Colonic mucosa (tissue), 4 donors: ENCODE measurements around the gene SKAP1. TPM values are rescaled to one million over a fixed set of nuclear protein-coding genes. Genes with fewer than 3 reads are reported as not detected.

Experiments
- DNase-seq: peaks from one replicate; pipeline ENCODE4 v3.0.0-alpha.2; 2020
- H3K27ac ChIP-seq: fragments of 200-600 bp; one replicate; pipeline ENCODE4 v1.8.0; 2021
- H3K27me3 ChIP-seq: fragments of 200-600 bp; one replicate; pipeline ENCODE4 v1.8.0; 2021
- H3K36me3 ChIP-seq: fragments of 200-600 bp; one replicate; pipeline ENCODE4 v1.8.0; 2021
- H3K4me1 ChIP-seq: fragments of 200-600 bp; one replicate; pipeline ENCODE4 v1.8.0; 2021; ENCODE audit warnings: mild to moderate bottlenecking
- H3K4me3 ChIP-seq: fragments of 200-600 bp; one replicate; pipeline ENCODE4 v1.8.0; 2021
- H3K9ac ChIP-seq, 2 donors: one replicate each; pipeline ENCODE4 v1.7.0; 2013; ENCODE audit warnings: control low read depth in 2 of 2, low read depth in 2 of 2, low read length in 2 of 2
- H3K9me3 ChIP-seq: fragments of 200-600 bp; one replicate; pipeline ENCODE4 v1.8.0; 2021
- CTCF ChIP-seq: fragments of 200-600 bp; IDR thresholded peaks from one replicate; pipeline ENCODE4 v1.8.0; 2022; ENCODE audit warnings: antibody characterized with exemption, mild to moderate bottlenecking
- intact Hi-C: fragments of 100-400 bp; cut with DNase I; formaldehyde crosslinking; loops from one replicate; pipeline ENCODE4 v1.14.1; 2022
- microRNA-seq: library from miRNA; unstranded; fragments of <30 nt; microRNA quantifications from one replicate; pipeline ENCODE4, GENCODE V29; 2019
- total RNA-seq, 2 donors: library from RNA; stranded (reverse); fragmentation: NEBNext Ultra II Directional in 1 of 2; extraction: Animal tissue kit (Norgen Biotek cat#: 25700) in 1 of 2; gene quantifications; one replicate each; pipeline ENCODE4 v1.2.1, GENCODE V29; 2021
- donor health status: healthy.
- donor health status: DM: no; HTN: no; CAD: no.
- donor health status: DM: no; HTN: no; CAD: no.

Gene SKAP1
- total RNA-seq, 2 donors from 2014 or later = 1.2 to 2.1 TPM

GRCh38 chr17:48084932-48085331 lies 345.1 kb downstream of the SKAP1 start:
- Histone ChIP-seq H3K27me3 (no peaks in the 10 kb centered on the region), H3K9ac (no peak overlapping the region), H3K4me3 (no peak overlapping the region), H3K36me3 (no peaks in the 10 kb centered on the region), H3K9me3 (no peaks in the 10 kb centered on the region), H3K4me1 (no peaks in the 10 kb centered on the region), H3K27ac (no peak overlapping the region)
- TF ChIP-seq CTCF = no peak
- intact Hi-C loops = no loop called here
- DNase-seq = no peak

Small RNA genes lying within 50 kb of the gene (microRNA-seq; reads per million reads assigned to microRNA genes)
- gene MIR1203 = not detected

Other genes with a start within 250 kb of the SKAP1 start
- not detected for gene HOXB1, start 100.8 kb upstream of the SKAP1 start, total RNA-seq
- gene HOXB2, start 114.9 kb upstream of the SKAP1 start, total RNA-seq = 1 to 10 TPM; 2.6 to 6.4 TPM
- 1 to 10 TPM; 2.5 to 4.7 TPM for gene HOXB4, start 148.1 kb upstream of the SKAP1 start, total RNA-seq
- gene HOXB3, start 160.0 kb upstream of the SKAP1 start, total RNA-seq = 10 to 100 TPM; 17.4 to 31.8 TPM
- 10 to 100 TPM; 11.0 to 22.7 TPM for gene HOXB5, start 163.6 kb upstream of the SKAP1 start, total RNA-seq
- 10 to 100 TPM; 30.0 to 71.0 TPM for gene HOXB6, start 174.8 kb upstream of the SKAP1 start, total RNA-seq
- gene HOXB7, start 180.8 kb upstream of the SKAP1 start, total RNA-seq = 10 to 100 TPM; 25.9 to 31.4 TPM
- gene HOXB8, start 185.1 kb upstream of the SKAP1 start, total RNA-seq = 1 to 10 TPM; 4.2 to 7.4 TPM
- gene HOXB9, start 196.1 kb upstream of the SKAP1 start, total RNA-seq = 10 to 100 TPM; 37.1 to 73.9 TPM